Upper lobe of left lung (tissue), 6 donors: ENCODE results near the gene PLPP1. TPM values are rescaled to one million over a fixed set of nuclear protein-coding genes. Genes with fewer than 3 reads are reported as not detected.

ENCODE experiments used
- ATAC-seq, 2 donors: fragments of 200-7000 bp; cut with Tn5 transposase; one replicate each; pipeline ENCODE4 v1.9.1; 2022; ENCODE audit warnings: mild to moderate bottlenecking in 2 of 2, moderate library complexity in 2 of 2; ENCODE audit not compliant: low FRiP score in 2 of 2
- DNase-seq, 2 donors: peaks; one replicate each; pipeline ENCODE4 v3.0.0-alpha.2; 2019 to 2020
- H3K27ac ChIP-seq, 4 donors: fragments of 200-600 bp; sonication (generic); one replicate each; pipeline ENCODE4 v1.5.1; 2016 to 2019
- H3K27me3 ChIP-seq, 4 donors: fragments of 200-600 bp; sonication (generic); one replicate each; pipeline ENCODE4 v1.5.1; 2017 to 2019
- H3K36me3 ChIP-seq, 4 donors: fragments of 200-600 bp; sonication (generic); one replicate each; pipeline ENCODE4 v1.5.1; 2016 to 2019
- H3K4me1 ChIP-seq, 4 donors: fragments of 200-600 bp; sonication (generic); one replicate each; pipeline ENCODE4 v1.5.1; 2018 to 2019
- H3K4me3 ChIP-seq, 4 donors: fragments of 200-600 bp; sonication (generic); one replicate each; pipeline ENCODE4 v1.5.1; 2017 to 2019; ENCODE audit warnings: mild to moderate bottlenecking in 2 of 4, moderate library complexity in 1 of 4
- H3K9me3 ChIP-seq, 4 donors: fragments of 200-600 bp; sonication (generic); one replicate each; pipeline ENCODE4 v1.5.1; 2018 to 2019
- CTCF ChIP-seq, 6 experiments: fragments of 450-650 bp in 4 of 6; fragments of 200-600 bp in 2 of 6; sonication (generic) in 2 of 6; IDR thresholded peaks; one replicate each; pipeline ENCODE4 v1.5.1; 2016 to 2019; ENCODE audit warnings: antibody characterized with exemption in 6 of 6
- EP300 ChIP-seq, 4 donors: sonication (generic); formaldehyde crosslinking; IDR thresholded peaks; one replicate each; pipeline ENCODE4 v1.5.1; 2017; ENCODE audit warnings: antibody characterized with exemption in 4 of 4, control low read depth in 2 of 4
- POLR2A ChIP-seq, 4 donors: fragments of 450-650 bp; IDR thresholded peaks; one replicate each; pipeline ENCODE4 v1.5.1; 2016 to 2017; ENCODE audit warnings: antibody characterized with exemption in 4 of 4, mild to moderate bottlenecking in 2 of 4
- POLR2AphosphoS5 ChIP-seq, 2 donors: sonication (generic); formaldehyde crosslinking; IDR thresholded peaks; one replicate each; pipeline ENCODE4 v1.5.1; 2017; ENCODE audit warnings: antibody characterized with exemption in 2 of 2
- WGBS, 2 donors: methylation state at CpG; one replicate each; pipeline ENCODE4 v1.1.5; 2017 to 2018; 5-methylcytosine and 5-hydroxymethylcytosine counted together
- total RNA-seq, 6 donors: library from RNA; depleted of rRNA in 4 of 6; stranded (reverse); fragments of >200 nt in 4 of 6; gene quantifications; one replicate each; pipeline versions ENCODE4 v1.1.0 to v1.2.1, GENCODE V29; 2016 to 2021
- donor health status: DM: no; HTN: no; CAD: no; lungs with moderate emphysema.
- donor health status: DM: no; HTN: yes; CAD: no; lungs with severe emphysema.

Gene PLPP1
- total RNA-seq, 6 donors from 2014 or later, result 21.0 to 125 (median 65.6) TPM

DNA sequence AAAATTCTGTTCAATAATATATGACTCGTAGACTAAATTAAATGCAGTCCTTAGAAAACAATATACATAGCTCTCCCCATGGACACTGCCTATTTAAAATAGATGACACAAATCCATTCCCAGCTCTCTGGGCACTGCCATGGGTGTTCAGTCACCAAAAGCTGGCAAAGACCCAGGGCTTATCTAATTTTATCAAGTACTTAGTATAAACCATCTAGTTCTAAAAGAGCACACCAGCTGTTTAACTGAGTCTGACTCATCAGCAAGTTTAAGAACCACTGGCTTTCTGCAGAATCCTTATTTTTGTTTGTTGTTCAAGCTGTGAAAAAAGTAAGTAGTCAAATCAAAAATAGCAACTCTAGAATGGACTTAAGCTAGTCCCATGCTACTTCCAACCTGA, 107.6 kb downstream of the PLPP1 start:
- WGBS, 2 donors, result 83 to 100% methylated on average over 1 of the region's 1 CpG
- H3K9me3 ChIP-seq, result no peaks in the 10 kb centered on the region
- no peak for TF ChIP-seq POLR2AphosphoS5 (IDR thresholded peaks at IDR 0.05)
- no peak overlapping the region for H3K27ac ChIP-seq
- no peaks in the 10 kb centered on the region for H3K27me3 ChIP-seq
- H3K4me1 ChIP-seq, result peaks cover 5 to 21% (median 7%) of the 10 kb centered on the region in 4 donors
- H3K4me3 ChIP-seq, result no peak overlapping the region
- DNase-seq (no peak), ATAC-seq (no peak)
- peaks cover 24 to 46% (median 26%) of the 10 kb centered on the region in 4 donors for H3K36me3 ChIP-seq

DNA sequence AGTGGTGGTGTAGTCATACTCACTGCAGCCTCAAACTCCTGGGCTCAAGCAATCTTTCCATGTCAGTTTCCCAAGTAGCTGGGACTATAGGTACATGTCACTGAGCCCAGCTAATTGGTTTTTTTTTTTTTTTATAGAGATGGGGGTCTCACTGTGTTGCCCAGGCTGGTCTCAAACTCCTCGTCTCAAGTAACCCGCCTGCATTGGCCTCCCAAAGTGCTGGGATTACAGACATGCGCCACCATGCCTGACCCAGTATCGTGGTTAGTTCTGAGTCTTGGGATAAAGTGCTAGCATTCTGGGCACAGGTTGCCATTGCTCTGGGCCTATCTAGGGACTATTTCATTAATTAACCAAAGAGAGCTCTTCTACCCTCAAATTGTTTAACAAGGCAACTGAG, 108.3 kb downstream of the PLPP1 start:
- H3K27me3 ChIP-seq, result no peaks in the 10 kb centered on the region
- no peaks in the 10 kb centered on the region for H3K9me3 ChIP-seq
- peaks cover 24 to 48% (median 26%) of the 10 kb centered on the region in 4 donors for H3K36me3 ChIP-seq
- H3K27ac ChIP-seq, result no peak overlapping the region
- no peak for DNase-seq
- 94 to 97% methylated on average over 4 of the region's 4 CpGs for WGBS, 2 donors
- no peak for ATAC-seq
- H3K4me3 ChIP-seq, result no peak overlapping the region
- peaks cover 5 to 21% (median 10%) of the 10 kb centered on the region in 4 donors for H3K4me1 ChIP-seq
- TF ChIP-seq EP300 (IDR thresholded peaks at IDR 0.05) (no peak), POLR2A (IDR thresholded peaks at IDR 0.05) (no peak), POLR2AphosphoS5 (IDR thresholded peaks at IDR 0.05) (no peak)

- TF ChIP-seq CTCF (IDR thresholded peaks at IDR 0.05) (no peak), EP300 (IDR thresholded peaks at IDR 0.05) (no peak), POLR2A (IDR thresholded peaks at IDR 0.05) (no peak), POLR2AphosphoS5 (IDR thresholded peaks at IDR 0.05) (no peak)
- WGBS, 2 donors, result 86 to 87% methylated on average over 4 of the region's 4 CpGs
- no peak overlapping the region for H3K4me3 ChIP-seq
- peaks cover 22 to 61% (median 24%) of the 10 kb centered on the region in 4 donors for H3K36me3 ChIP-seq
- H3K27me3 ChIP-seq, result no peaks in the 10 kb centered on the region
- H3K27ac ChIP-seq, result peak overlapping the region in 2 of 4 donors; percentile 11 to 14
- H3K4me1 ChIP-seq, result peaks cover under 1 to 6% (median 6%) of the 10 kb centered on the region in 4 donors
- DNase-seq (no peak), ATAC-seq (no peak)
- H3K9me3 ChIP-seq, result no peaks in the 10 kb centered on the region
These were observed 113.7 kb downstream of the PLPP1 start for GRCh38 chr5:55421074-55421529.

DNA sequence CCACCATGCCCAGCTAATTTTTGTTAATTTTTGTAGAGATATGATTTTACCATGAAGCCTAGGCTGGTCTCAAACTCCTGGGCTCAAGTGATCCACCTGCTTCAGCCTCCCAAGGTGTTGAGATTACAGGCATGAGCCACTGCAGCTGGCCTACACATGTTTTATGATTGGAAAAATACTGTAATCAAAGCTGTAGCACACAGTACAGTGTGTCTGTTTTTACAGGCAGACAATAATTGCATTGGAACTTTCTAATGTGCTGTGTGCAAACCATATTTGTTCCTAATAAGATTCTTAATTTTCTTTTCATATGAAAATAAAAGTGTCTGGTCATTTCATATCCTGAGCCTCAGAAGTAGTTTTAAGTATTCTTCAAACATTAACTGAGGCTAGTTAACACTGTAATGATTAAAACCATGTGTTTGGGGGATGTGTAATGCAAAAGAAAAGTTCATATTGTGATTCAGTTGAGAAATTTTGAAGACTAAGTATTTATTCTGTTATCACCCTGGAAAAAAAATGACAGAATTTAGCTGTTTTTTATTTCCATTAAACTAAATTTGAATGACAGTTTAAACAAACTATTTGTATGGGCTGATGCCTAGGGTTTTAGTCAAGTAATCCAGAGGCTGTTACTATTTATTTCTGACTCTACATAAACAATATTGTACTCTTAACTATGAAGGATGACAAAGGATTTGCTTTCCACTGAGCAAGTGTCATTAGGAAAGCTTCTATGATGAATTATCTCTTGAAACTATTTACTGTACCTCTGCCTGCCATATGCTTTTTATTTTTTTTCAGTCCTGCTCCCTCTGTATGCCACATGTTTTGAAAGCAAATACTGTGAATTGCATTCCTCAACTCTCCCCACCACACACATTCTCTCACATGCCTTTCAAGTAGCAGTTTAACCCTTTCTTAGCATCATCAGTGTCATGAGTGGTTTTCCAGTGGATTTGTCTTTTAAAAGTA, 115.5 kb downstream of the PLPP1 start:
- no peaks in the 10 kb centered on the region for H3K9me3 ChIP-seq
- DNase-seq (no peak), ATAC-seq (no peak)
- peaks cover 9 to 59% (median 16%) of the 10 kb centered on the region in 4 donors for H3K36me3 ChIP-seq
- peaks cover 0 to 6% (median 6%) of the 10 kb centered on the region in 4 donors for H3K4me1 ChIP-seq
- no peaks in the 10 kb centered on the region for H3K27me3 ChIP-seq
- TF ChIP-seq EP300 (IDR thresholded peaks at IDR 0.05), result no peak
- no peak overlapping the region for H3K27ac ChIP-seq
- H3K4me3 ChIP-seq, result no peak overlapping the region

DNA sequence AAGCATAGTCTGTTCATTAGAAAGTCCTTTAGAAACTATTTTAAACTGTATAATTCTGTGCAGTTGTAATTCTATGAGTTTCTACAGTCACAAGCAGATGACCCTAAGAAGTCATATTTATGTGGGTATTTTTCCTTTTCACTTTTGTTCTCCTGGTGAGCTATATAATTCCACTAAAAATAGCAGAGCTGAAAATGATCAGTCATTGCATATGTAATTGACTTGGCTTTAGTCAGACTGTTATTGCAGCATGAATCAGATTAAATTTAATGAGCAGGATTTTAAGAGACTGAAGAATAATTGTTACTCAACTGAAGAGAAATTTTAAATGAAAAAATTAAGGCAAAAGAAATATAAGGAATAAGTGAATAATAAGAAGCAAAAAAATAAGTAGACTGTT, 118.5 kb downstream of the PLPP1 start:
- Histone ChIP-seq H3K36me3 (peaks cover 0 to 48% (median 1%) of the 10 kb centered on the region in 4 donors), H3K9me3 (no peaks in the 10 kb centered on the region), H3K27me3 (no peaks in the 10 kb centered on the region), H3K4me3 (no peak overlapping the region), H3K4me1 (peaks cover 0 to 6% (median 3%) of the 10 kb centered on the region in 4 donors), H3K27ac (no peak overlapping the region)
- TF ChIP-seq POLR2A (IDR thresholded peaks at IDR 0.05) (no peak), POLR2AphosphoS5 (IDR thresholded peaks at IDR 0.05) (no peak), EP300 (IDR thresholded peaks at IDR 0.05) (no peak), CTCF (IDR thresholded peaks at IDR 0.05) (no peak)
- DNase-seq (no peak), ATAC-seq (no peak)

- DNase-seq (no peak), ATAC-seq (no peak)
- H3K36me3 ChIP-seq, result peaks cover 0 to 48% (median 2%) of the 10 kb centered on the region in 4 donors
- H3K9me3 ChIP-seq, result no peaks in the 10 kb centered on the region
- TF ChIP-seq CTCF (IDR thresholded peaks at IDR 0.05), result no peak
- no peak for TF ChIP-seq EP300 (IDR thresholded peaks at IDR 0.05)
- TF ChIP-seq POLR2A (IDR thresholded peaks at IDR 0.05), result no peak
- no peak for TF ChIP-seq POLR2AphosphoS5 (IDR thresholded peaks at IDR 0.05)
- H3K4me1 ChIP-seq, result peaks cover 0 to 6% (median 3%) of the 10 kb centered on the region in 4 donors
- no peak overlapping the region for H3K27ac ChIP-seq
- H3K27me3 ChIP-seq, result no peaks in the 10 kb centered on the region
- no peak overlapping the region for H3K4me3 ChIP-seq
These were observed 119.7 kb downstream of the PLPP1 start for GRCh38 chr5:55415071-55415470.
